ENCODE data around the gene TCF20.

- TF ChIP-seq CTCF (IDR thresholded peaks at IDR 0.05; ENCODE audit: low read depth, low read length) (no peak), MYC (IDR thresholded peaks at IDR 0.05; ENCODE audit: low read depth, low read length) (no peak), MAX (IDR thresholded peaks at IDR 0.05; ENCODE audit: low read depth, low read length) (no peak), POLR2A (IDR thresholded peaks at IDR 0.05; ENCODE audit: extremely low read depth, insufficient read length) (no peak)
These were observed 22.9 kb downstream of the TCF20 start for GRCh38 chr22:42247596-42247995.
